PC-9 (cell line): Measurements from ENCODE around the gene STAB1.

Experiments
- CTCF ChIP-seq: fragments of 200-600 bp; sonication (generic); conservative IDR thresholded peaks from 2 replicates; pipeline ENCODE4 v1.6.1; 2017; ENCODE audit warnings: mixed run types, antibody characterized with exemption, mild to moderate bottlenecking, moderate library complexity
- EZH2 ChIP-seq: fragments of 200-600 bp; sonication (generic); IDR thresholded peaks from 2 replicates; pipeline ENCODE4 v1.8.0; 2017; ENCODE audit warnings: antibody characterized with exemption, low read depth

- TF ChIP-seq CTCF (no peak), EZH2 (no peak)
Measured at GRCh38 chr3:52503788-52504424, 8.8 kb downstream of the STAB1 start.
